ENCODE data around the gene SCIN.

SCIN gene

GRCh38 chr7:12565873-12566272 lies 4.6 kb upstream of the SCIN start:
- CTCF ChIA-PET: no interaction called here
- POLR2A ChIA-PET: no interaction called here
- TF ChIP-seq CTCF (IDR thresholded peaks at IDR 0.05; ENCODE audit: insufficient read depth, low read length, missing control alignments): no peak
- no peak overlapping the region for H3K4me3 ChIP-seq (ENCODE audit: low read depth, low read length)
- no peak for DNase-seq (ENCODE audit: low read depth, low spot score)

- ChIA-PET POLR2A (no interaction called here), CTCF (no interaction called here)
- H3K4me3 ChIP-seq (ENCODE audit: low read depth, low read length): no peak overlapping the region
- no peak for DNase-seq (ENCODE audit: low read depth, low spot score)
- no peak for TF ChIP-seq CTCF (IDR thresholded peaks at IDR 0.05; ENCODE audit: insufficient read depth, low read length, missing control alignments)
These were observed 3.5 kb upstream of the SCIN start for GRCh38 chr7:12567015-12567414.

- ChIA-PET POLR2A (interaction anchor here (0.6 kb wide), 1 partner anchor 359 kb away, joined by 3 read pairs; the partner anchor contains the start of gene TMEM106B), CTCF (no interaction called here)
- no peak overlapping the region for H3K4me3 ChIP-seq (ENCODE audit: low read depth, low read length)
- TF ChIP-seq CTCF (IDR thresholded peaks at IDR 0.05; ENCODE audit: insufficient read depth, low read length, missing control alignments): no peak
- DNase-seq (ENCODE audit: low read depth, low spot score): no peak
These were observed 847 bp upstream of the SCIN start for GRCh38 chr7:12569673-12570072.

- ChIA-PET CTCF (no interaction called here), POLR2A (no interaction called here)
- TF ChIP-seq CTCF (IDR thresholded peaks at IDR 0.05; ENCODE audit: insufficient read depth, low read length, missing control alignments): no peak
- H3K4me3 ChIP-seq (ENCODE audit: low read depth, low read length): peak overlapping the region; percentile 56
- DNase-seq (ENCODE audit: low read depth, low spot score): no peak
These were observed 369 bp upstream of the SCIN start for GRCh38 chr7:12570168-12570533.

- no peak for DNase-seq (ENCODE audit: low read depth, low spot score)
- TF ChIP-seq CTCF (IDR thresholded peaks at IDR 0.05; ENCODE audit: insufficient read depth, low read length, missing control alignments): no peak
- ChIA-PET POLR2A (no interaction called here), CTCF (interaction anchor here (0.7 kb wide), 1 partner anchor 16 kb away, joined by 3 read pairs; no protein-coding TSS in a partner anchor)
- H3K4me3 ChIP-seq (ENCODE audit: low read depth, low read length): no peak overlapping the region
These were observed 1.2 kb downstream of the SCIN start for GRCh38 chr7:12571691-12572090.

GRCh38 chr7:12572941-12573575 lies 2.5 kb downstream of the SCIN start:
- TF ChIP-seq CTCF (IDR thresholded peaks at IDR 0.05; ENCODE audit: insufficient read depth, low read length, missing control alignments): no peak
- DNase-seq (ENCODE audit: low read depth, low spot score): no peak
- ChIA-PET CTCF (no interaction called here), POLR2A (no interaction called here)
- H3K4me3 ChIP-seq (ENCODE audit: low read depth, low read length): no peak overlapping the region

All from AG04449 (cell line).